Measurements from ENCODE around the gene KIF20A. TPM values are rescaled to one million over a fixed set of nuclear protein-coding genes. Genes with fewer than 3 reads are reported as not detected.
"Not testable (repeated sequence)": the region's sequence is repeated elsewhere in the genome, so short reads cannot be mapped to it uniquely, and the experiment has no call there.

Gene KIF20A
- total RNA-seq, 4 donors from 2014 or later: 0.50 to 1.1 TPM; not detected in 2

DNA sequence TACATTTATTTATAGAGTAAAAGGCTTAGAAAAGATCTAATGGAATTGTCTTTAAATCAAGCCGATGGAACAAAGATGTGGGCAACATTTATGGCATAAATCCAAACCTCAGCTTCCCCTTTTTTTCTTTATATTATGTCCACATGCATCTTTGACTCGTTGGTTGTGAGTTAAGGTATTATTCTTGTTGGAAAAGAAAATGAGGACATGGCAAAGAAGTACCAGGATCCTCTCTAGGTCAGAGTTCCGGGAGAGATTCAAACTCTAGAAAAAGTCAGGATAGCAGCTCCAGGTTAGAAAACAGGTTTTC lies 39.2 kb upstream of the KIF20A start:
- no peak overlapping the region for H3K27ac ChIP-seq (replicated peaks in 1 of 4)
- H3K9me3 ChIP-seq: no peaks in the 10 kb centered on the region
- H3K4me3 ChIP-seq: peak overlapping the region; percentile 61 to 73 (median 64)
- H3K4me1 ChIP-seq: peaks cover 4 to 19% (median 9%) of the 10 kb centered on the region in 4 donors
- H3K27me3 ChIP-seq: no peaks in the 10 kb centered on the region
- no peaks in the 10 kb centered on the region for H3K36me3 ChIP-seq
- TF ChIP-seq EP300 (IDR thresholded peaks at IDR 0.05) (no peak), POLR2A (IDR thresholded peaks at IDR 0.05; ENCODE audit: low read depth) (no peak), POLR2AphosphoS5 (IDR thresholded peaks at IDR 0.05) (no peak)
- TF ChIP-seq, protein P1, sequence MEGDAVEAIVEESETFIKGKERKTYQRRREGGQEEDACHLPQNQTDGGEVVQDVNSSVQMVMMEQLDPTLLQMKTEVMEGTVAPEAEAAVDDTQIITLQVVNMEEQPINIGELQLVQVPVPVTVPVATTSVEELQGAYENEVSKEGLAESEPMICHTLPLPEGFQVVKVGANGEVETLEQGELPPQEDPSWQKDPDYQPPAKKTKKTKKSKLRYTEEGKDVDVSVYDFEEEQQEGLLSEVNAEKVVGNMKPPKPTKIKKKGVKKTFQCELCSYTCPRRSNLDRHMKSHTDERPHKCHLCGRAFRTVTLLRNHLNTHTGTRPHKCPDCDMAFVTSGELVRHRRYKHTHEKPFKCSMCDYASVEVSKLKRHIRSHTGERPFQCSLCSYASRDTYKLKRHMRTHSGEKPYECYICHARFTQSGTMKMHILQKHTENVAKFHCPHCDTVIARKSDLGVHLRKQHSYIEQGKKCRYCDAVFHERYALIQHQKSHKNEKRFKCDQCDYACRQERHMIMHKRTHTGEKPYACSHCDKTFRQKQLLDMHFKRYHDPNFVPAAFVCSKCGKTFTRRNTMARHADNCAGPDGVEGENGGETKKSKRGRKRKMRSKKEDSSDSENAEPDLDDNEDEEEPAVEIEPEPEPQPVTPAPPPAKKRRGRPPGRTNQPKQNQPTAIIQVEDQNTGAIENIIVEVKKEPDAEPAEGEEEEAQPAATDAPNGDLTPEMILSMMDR (IDR thresholded peaks at IDR 0.05): no peak
- DNase-seq (ENCODE audit: extremely low spot score): no peak
- WGBS: 66% methylated on average over 3 of the region's 3 CpGs
- intact Hi-C loops (cut with DNase I): loop anchor here (10.0 kb wide), 1 partner anchor 365 kb away; no protein-coding TSS in a partner anchor

DNA sequence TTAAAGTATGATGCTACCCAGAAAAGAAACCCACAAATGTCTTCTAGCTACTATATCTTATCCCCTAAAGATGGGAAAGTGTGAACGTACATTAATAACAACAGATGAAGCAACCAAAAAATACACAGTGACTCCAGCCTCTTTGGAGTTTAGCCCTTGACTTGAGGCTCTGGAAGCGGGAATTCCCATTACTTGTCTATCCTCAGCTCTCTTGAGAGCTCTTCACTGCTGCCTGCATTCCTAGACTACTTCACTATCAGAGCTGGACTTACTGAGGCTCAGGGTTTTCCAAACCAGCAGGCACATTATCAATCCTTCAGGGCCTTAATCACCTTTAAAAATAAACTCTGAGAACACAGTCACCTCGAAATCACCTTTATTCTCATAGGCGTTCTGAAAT lies 38.6 kb upstream of the KIF20A start:
- Histone ChIP-seq H3K27me3 (no peaks in the 10 kb centered on the region), H3K9me3 (no peaks in the 10 kb centered on the region), H3K4me3 (no peak overlapping the region), H3K27ac (replicated peaks in 1 of 4) (no peak overlapping the region), H3K36me3 (no peaks in the 10 kb centered on the region), H3K4me1 (peaks cover 4 to 19% (median 9%) of the 10 kb centered on the region in 4 donors)
- no peak for DNase-seq (ENCODE audit: extremely low spot score)
- TF ChIP-seq, protein P1 (IDR thresholded peaks at IDR 0.05): no peak
- no peak for TF ChIP-seq EP300 (IDR thresholded peaks at IDR 0.05)
- TF ChIP-seq POLR2AphosphoS5 (IDR thresholded peaks at IDR 0.05): no peak
- no peak for TF ChIP-seq POLR2A (IDR thresholded peaks at IDR 0.05; ENCODE audit: low read depth)
- 61% methylated on average over 4 of the region's 4 CpGs for WGBS
- intact Hi-C loops (cut with DNase I): no loop called here

DNA sequence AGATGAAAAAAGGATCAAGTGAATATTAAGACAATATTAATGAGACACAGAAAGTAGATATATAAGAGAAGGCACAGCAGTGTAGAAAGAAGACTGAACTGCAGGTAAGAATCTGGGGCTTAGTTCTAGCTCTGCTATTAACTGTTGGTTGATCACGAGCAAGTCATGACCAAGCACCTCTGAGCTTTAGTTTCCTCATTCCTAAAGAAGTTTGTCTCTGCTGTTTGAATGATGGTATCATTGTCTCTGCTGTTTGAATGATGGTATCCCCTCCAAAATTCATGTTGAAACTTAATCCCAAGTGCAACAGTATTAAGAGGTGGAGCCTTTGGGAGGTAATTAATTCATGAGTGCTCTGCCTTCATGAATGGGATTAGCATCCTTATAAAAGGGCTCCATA lies 37.2 kb upstream of the KIF20A start:
- peaks cover 4 to 19% (median 9%) of the 10 kb centered on the region in 4 donors for H3K4me1 ChIP-seq
- no peaks in the 10 kb centered on the region for H3K9me3 ChIP-seq
- 67% methylated on average over 1 of the region's 1 CpG for WGBS
- intact Hi-C loops (cut with DNase I): no loop called here
- no peak for TF ChIP-seq POLR2AphosphoS5 (IDR thresholded peaks at IDR 0.05)
- TF ChIP-seq POLR2A (IDR thresholded peaks at IDR 0.05; ENCODE audit: low read depth): no peak
- TF ChIP-seq, protein P1 (IDR thresholded peaks at IDR 0.05): no peak
- no peak for TF ChIP-seq EP300 (IDR thresholded peaks at IDR 0.05)
- H3K27ac ChIP-seq (replicated peaks in 1 of 4): no peak overlapping the region
- H3K27me3 ChIP-seq: no peaks in the 10 kb centered on the region
- no peak for DNase-seq (ENCODE audit: extremely low spot score)
- H3K36me3 ChIP-seq: no peaks in the 10 kb centered on the region
- no peak overlapping the region for H3K4me3 ChIP-seq

DNA sequence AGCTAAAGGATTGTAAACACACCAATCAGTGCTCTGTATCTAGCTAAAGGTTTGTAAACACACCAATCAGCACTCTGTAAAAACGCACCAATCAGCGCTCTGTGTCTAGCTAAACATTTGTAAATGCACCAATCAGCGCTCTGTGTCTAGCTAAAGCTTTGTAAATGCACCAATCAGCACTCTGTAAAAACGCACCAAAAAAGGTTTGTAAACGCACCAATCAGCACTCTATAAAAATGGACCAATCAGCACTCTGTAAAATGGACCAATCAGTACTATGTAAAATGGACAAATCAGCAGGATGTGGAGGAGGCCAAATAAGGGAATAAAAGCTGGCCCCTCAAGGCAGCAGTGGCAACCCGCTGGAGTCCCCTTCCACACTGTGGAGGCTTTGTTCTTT lies 35.3 kb upstream of the KIF20A start:
- H3K4me3 ChIP-seq; H3K9me3 ChIP-seq; H3K36me3 ChIP-seq; intact Hi-C loops (cut with DNase I); H3K27me3 ChIP-seq; H3K27ac ChIP-seq (replicated peaks in 1 of 4); DNase-seq (ENCODE audit: extremely low spot score): not testable (repeated sequence)
- peaks cover 3 to 12% (median 7%) of the 10 kb centered on the region in 4 donors for H3K4me1 ChIP-seq
- 83% methylated on average over 6 of the region's 6 CpGs for WGBS

DNA sequence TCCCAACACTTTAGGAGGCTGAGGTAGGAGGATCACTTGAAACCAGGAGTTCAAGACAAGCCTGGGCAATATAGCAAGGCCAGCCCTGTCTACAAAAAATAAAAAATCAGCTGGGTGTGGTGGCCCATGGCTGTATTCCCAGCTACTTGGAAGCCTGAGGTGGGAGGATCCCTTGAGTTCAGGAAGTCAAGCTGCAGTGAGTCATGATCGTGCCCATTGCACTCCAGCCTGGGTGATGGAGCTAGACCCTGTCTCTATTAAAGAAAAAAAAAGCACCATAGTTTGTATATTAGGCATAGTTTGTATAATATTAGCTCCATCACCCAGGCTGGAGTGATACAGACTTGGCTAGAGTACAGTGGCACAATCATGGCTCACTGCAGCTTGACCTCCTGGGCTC lies 30.1 kb upstream of the KIF20A start:
- no peak for DNase-seq (ENCODE audit: extremely low spot score)
- no peak for TF ChIP-seq POLR2A (IDR thresholded peaks at IDR 0.05; ENCODE audit: low read depth)
- no peak for TF ChIP-seq EP300 (IDR thresholded peaks at IDR 0.05)
- TF ChIP-seq POLR2AphosphoS5 (IDR thresholded peaks at IDR 0.05): no peak
- TF ChIP-seq, protein P1 (IDR thresholded peaks at IDR 0.05): no peak
- 13% methylated on average over 1 of the region's 1 CpG for WGBS

More for the DNA sequence above, 30.1 kb upstream of the KIF20A start:
- Histone ChIP-seq H3K9me3 (no peaks in the 10 kb centered on the region), H3K27me3 (no peaks in the 10 kb centered on the region), H3K27ac (replicated peaks in 1 of 4) (no peak overlapping the region), H3K4me1 (no peaks in the 10 kb centered on the region), H3K4me3 (no peak overlapping the region), H3K36me3 (no peaks in the 10 kb centered on the region)
- intact Hi-C loops (cut with DNase I): no loop called here
